Epidermal melanocyte (primary cell): ENCODE measurements around the gene ZSCAN12.
"Not testable (repeated sequence)": the region's sequence is repeated elsewhere in the genome, so short reads cannot be mapped to it uniquely, and the experiment has no call there.

Experiments
- DNase-seq: peaks from one replicate; pipeline ENCODE4 v3.0.0; 2011; ENCODE audit warnings: low spot score; ENCODE audit not compliant: insufficient read length

ZSCAN12 gene

GRCh38 chr6:28395918-28396317, 3.6 kb downstream of the ZSCAN12 start:
- DNase-seq, result no peak

- DNase-seq, result no peak
Measured at GRCh38 chr6:28393912-28394662, 5.5 kb downstream of the ZSCAN12 start.

GRCh38 chr6:28390688-28391087, 8.9 kb downstream of the ZSCAN12 start:
- DNase-seq, result no peak

GRCh38 chr6:28384143-28384533, 15.4 kb downstream of the ZSCAN12 start:
- no peak for DNase-seq

GRCh38 chr6:28383235-28384142, 16.1 kb downstream of the ZSCAN12 start:
- peak; percentile 33 for DNase-seq

GRCh38 chr6:28380381-28380780, 19.2 kb downstream of the ZSCAN12 start:
- DNase-seq, result no peak

- no peak for DNase-seq
Measured at GRCh38 chr6:28378644-28379043, 20.9 kb downstream of the ZSCAN12 start.

GRCh38 chr6:28377879-28378278, 21.7 kb downstream of the ZSCAN12 start:
- no peak for DNase-seq

- DNase-seq, result no peak
Measured at GRCh38 chr6:28373925-28374324, 25.6 kb downstream of the ZSCAN12 start.

GRCh38 chr6:28371706-28372451, 27.7 kb downstream of the ZSCAN12 start:
- DNase-seq, result no peak

- DNase-seq, result no peak
Measured at GRCh38 chr6:28371280-28371679, 28.3 kb downstream of the ZSCAN12 start.

- no peak for DNase-seq
Measured at GRCh38 chr6:28370440-28370839, 29.1 kb downstream of the ZSCAN12 start.

- no peak for DNase-seq
Measured at GRCh38 chr6:28369463-28369862, 30.1 kb downstream of the ZSCAN12 start.

- no peak for DNase-seq
Measured at GRCh38 chr6:28368522-28368921, 31.0 kb downstream of the ZSCAN12 start.

GRCh38 chr6:28365590-28365989, 34.0 kb downstream of the ZSCAN12 start:
- DNase-seq, result not testable (repeated sequence)

- no peak for DNase-seq
Measured at GRCh38 chr6:28360961-28361360, 38.6 kb downstream of the ZSCAN12 start.

GRCh38 chr6:28359562-28359961, 40.0 kb downstream of the ZSCAN12 start:
- DNase-seq, result not testable (repeated sequence)

GRCh38 chr6:28357036-28357435, 42.5 kb downstream of the ZSCAN12 start:
- no peak for DNase-seq

- DNase-seq, result no peak
Measured at GRCh38 chr6:28356666-28357020, 42.9 kb downstream of the ZSCAN12 start.

- peak; percentile 57 for DNase-seq
Measured at GRCh38 chr6:28355743-28356665, 43.5 kb downstream of the ZSCAN12 start.
